BLaER1 treated with 17β-estradiol and CSF1 and Interleukin-3, amounts not matched to agents 10 nM and 100 nM (cell line): ENCODE data around the gene TMEM156.
"Not testable (repeated sequence)": the region's sequence is repeated elsewhere in the genome, so short reads cannot be mapped to it uniquely, and the experiment has no call there.

Experiments used
- H3K27ac ChIP-seq, 11 experiments: shearing (Covaris generic); formaldehyde crosslinking; 2 replicates each; pipeline ENCODE4 v1.8.1; 2022
- H3K27me3 ChIP-seq, 11 experiments: shearing (Covaris generic); formaldehyde crosslinking; 2 replicates each; pipeline ENCODE4 v1.8.1; 2022
- H3K36me3 ChIP-seq, 11 experiments: shearing (Covaris generic); formaldehyde crosslinking; 2 replicates each; pipeline ENCODE4 v1.8.1; 2022
- H3K4me1 ChIP-seq, 10 experiments: shearing (Covaris generic); formaldehyde crosslinking; 2 replicates each; pipeline ENCODE4 v1.8.1; 2022
- H3K4me2 ChIP-seq, 11 experiments: shearing (Covaris generic); formaldehyde crosslinking; 2 replicates each; pipeline ENCODE4 v1.8.1; 2022
- H3K4me3 ChIP-seq, 10 experiments: shearing (Covaris generic); formaldehyde crosslinking; 2 replicates each; pipeline ENCODE4 v1.8.1; 2022
- H3K9ac ChIP-seq, 11 experiments: shearing (Covaris generic); formaldehyde crosslinking; 2 replicates each; pipeline ENCODE4 v1.8.1; 2022
- H3K9me3 ChIP-seq, 11 experiments: shearing (Covaris generic); formaldehyde crosslinking; replicated peaks in 1 of 11; 2 replicates each; pipeline ENCODE4 v1.8.1; 2022
- H4K20me1 ChIP-seq, 11 experiments: shearing (Covaris generic); formaldehyde crosslinking; 2 replicates each; pipeline ENCODE4 v1.8.1; 2022
- Cebpa-rat ChIP-seq, 11 experiments: shearing (Covaris generic); IDR thresholded peaks; 2 replicates each; pipeline ENCODE4 v1.8.1; 2022

The TMEM156 gene

GRCh38 chr4:38949411-38950051 is 82.7 kb downstream of the TMEM156 start:
- Histone ChIP-seq H3K27ac (no peak overlapping the region), H3K4me1 (no peaks in the 10 kb centered on the region), H3K36me3 (no peaks in the 10 kb centered on the region; a peak in 1 of 22 replicates), H3K9ac (no peak overlapping the region), H3K27me3 (no peaks in the 10 kb centered on the region), H3K4me2 (no peak overlapping the region), H3K4me3 (no peak overlapping the region), H3K9me3 (no peaks in the 10 kb centered on the region), H4K20me1 (no peaks in the 10 kb centered on the region)
- TF ChIP-seq Cebpa-rat (IDR thresholded peaks at IDR 0.05) = no peak

GRCh38 chr4:38948551-38948950 is 83.7 kb downstream of the TMEM156 start:
- H3K4me3 ChIP-seq = no peak overlapping the region
- no peaks in the 10 kb centered on the region; a peak in 2 of 22 replicates for H3K36me3 ChIP-seq
- H3K27me3 ChIP-seq = no peaks in the 10 kb centered on the region
- no peak overlapping the region for H3K27ac ChIP-seq
- no peak overlapping the region for H3K4me2 ChIP-seq
- H3K9me3 ChIP-seq = no peaks in the 10 kb centered on the region
- no peaks in the 10 kb centered on the region for H4K20me1 ChIP-seq
- H3K9ac ChIP-seq = no peak overlapping the region
- TF ChIP-seq Cebpa-rat (IDR thresholded peaks at IDR 0.05) = no peak
- no peaks in the 10 kb centered on the region for H3K4me1 ChIP-seq

- Histone ChIP-seq H3K27ac (no peak overlapping the region), H3K4me2 (no peak overlapping the region), H3K4me3 (no peak overlapping the region), H3K36me3 (peaks cover 0 to 9% (median 0%) of the 10 kb centered on the region in 11 experiments; a peak in 2 of 22 replicates), H3K27me3 (no peaks in the 10 kb centered on the region), H3K4me1 (0 out of 20 replicates have a peak, but pooled peaks cover 0 to under 1% (median 0%) of the 10 kb centered on the region in 10 experiments), H4K20me1 (no peaks in the 10 kb centered on the region), H3K9me3 (no peaks in the 10 kb centered on the region), H3K9ac (no peak overlapping the region)
- TF ChIP-seq Cebpa-rat (IDR thresholded peaks at IDR 0.05) = no peak
These were observed 85.3 kb downstream of the TMEM156 start for GRCh38 chr4:38946919-38947318.

- Histone ChIP-seq H3K27me3 (no peaks in the 10 kb centered on the region), H3K9ac (no peak overlapping the region), H4K20me1 (no peaks in the 10 kb centered on the region), H3K4me2 (no peak overlapping the region), H3K36me3 (peaks cover 0 to 16% (median 0%) of the 10 kb centered on the region in 11 experiments; a peak in 4 of 22 replicates), H3K4me1 (peaks cover 0 to 15% (median 0%) of the 10 kb centered on the region in 10 experiments; a peak in 5 of 20 replicates), H3K9me3 (no peaks in the 10 kb centered on the region; a peak in 1 of 22 replicates), H3K4me3 (no peak overlapping the region), H3K27ac (no peak overlapping the region)
- TF ChIP-seq Cebpa-rat (IDR thresholded peaks at IDR 0.05) = no peak
These were observed 87.8 kb downstream of the TMEM156 start for GRCh38 chr4:38944440-38944839.

GRCh38 chr4:38943343-38943742 is 88.9 kb downstream of the TMEM156 start:
- TF ChIP-seq Cebpa-rat (IDR thresholded peaks at IDR 0.05) = no peak
- Histone ChIP-seq H3K4me2 (no peak overlapping the region), H3K9me3 (no peaks in the 10 kb centered on the region; a peak in 1 of 22 replicates), H3K4me3 (no peak overlapping the region), H3K9ac (no peak overlapping the region), H3K4me1 (peaks cover 0 to 15% (median 0%) of the 10 kb centered on the region in 10 experiments; a peak in 5 of 20 replicates), H4K20me1 (no peaks in the 10 kb centered on the region), H3K36me3 (peaks cover 0 to 27% (median 0%) of the 10 kb centered on the region in 11 experiments; a peak in 4 of 22 replicates), H3K27me3 (no peaks in the 10 kb centered on the region), H3K27ac (no peak overlapping the region)

GRCh38 chr4:38941906-38942305 is 90.3 kb downstream of the TMEM156 start:
- H3K4me1 ChIP-seq = peaks cover 0 to 15% (median 0%) of the 10 kb centered on the region in 10 experiments; a peak in 5 of 20 replicates
- H4K20me1 ChIP-seq, H3K27me3 ChIP-seq, H3K9me3 ChIP-seq, H3K9ac ChIP-seq, H3K4me3 ChIP-seq, H3K27ac ChIP-seq: not testable (repeated sequence)
- 0 out of 22 replicates have a peak overlapping the region, but pooled peaks of 1 of the 11 experiments have one; percentile 38 for H3K4me2 ChIP-seq
- peaks cover 0 to 41% (median 0%) of the 10 kb centered on the region in 11 experiments; a peak in 4 of 22 replicates for H3K36me3 ChIP-seq

- TF ChIP-seq Cebpa-rat (IDR thresholded peaks at IDR 0.05) = no peak
- Histone ChIP-seq H3K4me2 (peak overlapping the region in 2 of 11 experiments; percentile 38 to 47; a peak in 2 of 22 replicates), H4K20me1 (no peaks in the 10 kb centered on the region), H3K9ac (no peak overlapping the region), H3K36me3 (peaks cover 0 to 51% (median 0%) of the 10 kb centered on the region in 11 experiments; a peak in 4 of 22 replicates), H3K4me1 (peaks cover 0 to 15% (median 0%) of the 10 kb centered on the region in 10 experiments; a peak in 5 of 20 replicates), H3K4me3 (no peak overlapping the region), H3K27me3 (no peaks in the 10 kb centered on the region), H3K9me3 (no peaks in the 10 kb centered on the region; a peak in 1 of 22 replicates), H3K27ac (no peak overlapping the region)
These were observed 91.7 kb downstream of the TMEM156 start for GRCh38 chr4:38940476-38940875.

GRCh38 chr4:38939165-38939564 is 93.0 kb downstream of the TMEM156 start:
- H3K4me2 ChIP-seq = no peak overlapping the region
- H3K27me3 ChIP-seq = no peaks in the 10 kb centered on the region
- TF ChIP-seq Cebpa-rat (IDR thresholded peaks at IDR 0.05) = no peak
- H3K36me3 ChIP-seq = peaks cover 0 to 62% (median 0%) of the 10 kb centered on the region in 11 experiments; a peak in 4 of 22 replicates
- H3K9me3 ChIP-seq = no peaks in the 10 kb centered on the region; a peak in 1 of 22 replicates
- H3K4me3 ChIP-seq = no peak overlapping the region
- peaks cover 0 to 15% (median 0%) of the 10 kb centered on the region in 10 experiments; a peak in 5 of 20 replicates for H3K4me1 ChIP-seq
- H3K27ac ChIP-seq = no peak overlapping the region
- no peaks in the 10 kb centered on the region for H4K20me1 ChIP-seq
- no peak overlapping the region for H3K9ac ChIP-seq

GRCh38 chr4:38935391-38936073 is 96.7 kb downstream of the TMEM156 start:
- peaks cover 0 to 78% (median 0%) of the 10 kb centered on the region in 11 experiments; a peak in 4 of 22 replicates for H3K36me3 ChIP-seq
- H4K20me1 ChIP-seq = no peaks in the 10 kb centered on the region
- H3K9ac ChIP-seq = no peak overlapping the region
- H3K4me1 ChIP-seq = peaks cover 0 to 1% (median 0%) of the 10 kb centered on the region in 10 experiments; a peak in 2 of 20 replicates
- no peaks in the 10 kb centered on the region for H3K9me3 ChIP-seq
- H3K27me3 ChIP-seq = no peaks in the 10 kb centered on the region
- H3K4me3 ChIP-seq = no peak overlapping the region
- no peak overlapping the region for H3K27ac ChIP-seq
- no peak overlapping the region for H3K4me2 ChIP-seq
- no peak for TF ChIP-seq Cebpa-rat (IDR thresholded peaks at IDR 0.05)
